PC-9 (cell line): Measurements from ENCODE around the gene HSPA1L. TPM values are rescaled to one million over a fixed set of nuclear protein-coding genes. Genes with fewer than 3 reads are reported as not detected.
A peak's percentile ranks its signal among the peaks of the same experiment; 100 is the strongest.
"Not testable (repeated sequence)": the region's sequence is repeated elsewhere in the genome, so short reads cannot be mapped to it uniquely, and the experiment has no call there.

ENCODE experiments used
- BruUV-seq: library from RNA; stranded (reverse); fragments of 400-500 nt; replicated peaks from 2 replicates; lab custom pipeline; 2021; lab: Mats Ljungman, UMichigan
- CTCF ChIA-PET: fragments of 300-600 bp; sonication (Branson Sonifier 250); formaldehyde crosslinking; loops from one replicate; lab custom pipeline; 2022; ENCODE audit warnings: antibody characterized with exemption; lab: Charles Lee
- POLR2A ChIA-PET: fragments of 300-600 bp; sonication (Branson Sonifier 250); formaldehyde crosslinking; loops from one replicate; lab custom pipeline; 2022; ENCODE audit warnings: antibody characterized with exemption; ENCODE audit not compliant: unreplicated experiment; lab: Charles Lee
- DNase-seq, 2 experiments: peaks; one replicate each; pipeline versions ENCODE4 v3.0.0 to v3.0.0-alpha.2; 2015 to 2022; ENCODE audit warnings: mixed read lengths in 1 of 2
- H2AFZ ChIP-seq: fragments of 200-600 bp; sonication (generic); 2 replicates; pipeline ENCODE4 v1.8.1; 2017; ENCODE audit warnings: antibody characterized with exemption
- H3F3A ChIP-seq: fragments of 200-600 bp; sonication (generic); 2 replicates; pipeline ENCODE4 v1.8.1; 2017; ENCODE audit warnings: antibody characterized with exemption, mild to moderate bottlenecking, low read depth; ENCODE audit not compliant: insufficient read depth
- H3K27ac ChIP-seq: fragments of 200-600 bp; sonication (generic); 2 replicates; pipeline ENCODE4 v1.6.1; 2016; ENCODE audit warnings: mixed run types
- H3K27me3 ChIP-seq: fragments of 200-600 bp; sonication (generic); 2 replicates; pipeline ENCODE4 v1.6.1; 2016; ENCODE audit warnings: low read depth, mixed run types; ENCODE audit not compliant: insufficient read depth
- H3K36me3 ChIP-seq: fragments of 200-600 bp; sonication (generic); 2 replicates; pipeline ENCODE4 v1.6.1; 2016; ENCODE audit warnings: low read depth, mixed run types
- H3K4me1 ChIP-seq: fragments of 200-600 bp; sonication (generic); replicated peaks from 2 replicates; pipeline ENCODE4 v1.6.1; 2016; ENCODE audit warnings: mixed run types; ENCODE audit not compliant: insufficient read depth
- H3K4me2 ChIP-seq: fragments of 200-600 bp; sonication (generic); 2 replicates; pipeline ENCODE4 v1.6.1; 2017; ENCODE audit warnings: mixed run types
- H3K4me3 ChIP-seq: fragments of 200-600 bp; sonication (generic); 2 replicates; pipeline ENCODE4 v1.6.1; 2016; ENCODE audit warnings: mixed run types
- H3K79me2 ChIP-seq: fragments of 200-600 bp; sonication (generic); 2 replicates; pipeline ENCODE4 v1.6.1; 2017; ENCODE audit warnings: low read depth, mixed run types
- H3K9me2 ChIP-seq: fragments of 200-600 bp; sonication (generic); 2 replicates; pipeline ENCODE4 v1.8.1; 2017; ENCODE audit warnings: mild to moderate bottlenecking; ENCODE audit not compliant: insufficient read depth
- H3K9me3 ChIP-seq: fragments of 200-600 bp; sonication (generic); 2 replicates; pipeline ENCODE4 v1.8.1; 2016; ENCODE audit warnings: low read depth; ENCODE audit not compliant: insufficient read depth
- H4K20me1 ChIP-seq: fragments of 200-600 bp; sonication (generic); 2 replicates; pipeline ENCODE4 v1.8.1; 2017; ENCODE audit not compliant: insufficient read depth
- CTCF ChIP-seq: fragments of 200-600 bp; sonication (generic); conservative IDR thresholded peaks from 2 replicates; pipeline ENCODE4 v1.6.1; 2017; ENCODE audit warnings: mixed run types, antibody characterized with exemption, mild to moderate bottlenecking, moderate library complexity
- EZH2 ChIP-seq: fragments of 200-600 bp; sonication (generic); IDR thresholded peaks from 2 replicates; pipeline ENCODE4 v1.8.0; 2017; ENCODE audit warnings: antibody characterized with exemption, low read depth
- intact Hi-C: fragments of 100-400 bp; cut with micrococcal nuclease; formaldehyde crosslinking; loops from one replicate; pipeline ENCODE4 v1.10.0; 2022; ENCODE audit not compliant: unreplicated experiment
- total RNA-seq: library from RNA; stranded (reverse); gene quantifications from 2 replicates; pipeline ENCODE4 v1.2.3, GENCODE V29; 2021

HSPA1L gene
- total RNA-seq, 1 experiment from 2014 or later, result 2.3 TPM

- no peaks in the 10 kb centered on the region for H4K20me1 ChIP-seq
- peak within 1 kb of the TSS; percentile 91 for H2AFZ ChIP-seq
- H3K27me3 ChIP-seq, result no peaks in the 10 kb centered on the region
- H3K9me2 ChIP-seq, result no peaks in the 10 kb centered on the region
- POLR2A ChIA-PET, result interaction anchor here (0.6 to 1.1 kb wide), 9 partner anchors 8 to 330 kb away, joined by 3 to 12 read pairs (median 5); partner anchors contain the start of genes BAG6, HSPA1A, HSPA1L and VARS1
- 0 out of 2 replicates have a peak, but pooled peaks cover 6% of the 10 kb centered on the region for H3K36me3 ChIP-seq
- H3K4me3 ChIP-seq, result peak within 1 kb of the TSS; percentile 93
- TSS peak; percentile 60 for BruUV-seq
- H3K27ac ChIP-seq, result peak within 1 kb of the TSS; percentile 56
- no peaks in the 10 kb centered on the region for H3K9me3 ChIP-seq
- peak within 1 kb of the TSS; percentile 75 for H3K4me2 ChIP-seq
- H3K4me1 ChIP-seq, result peaks cover 8% of the 10 kb centered on the region; the same call in 1 of the 2 replicates
- no peak for TF ChIP-seq EZH2
- peak; percentile 54 for TF ChIP-seq CTCF
- H3K79me2 ChIP-seq, result peaks cover 32% of the 10 kb centered on the region
- CTCF ChIA-PET, result interaction anchor here (0.6 to 1.5 kb wide), 3 partner anchors 11 to 37 kb away, joined by 3 to 10 read pairs (median 6); partner anchors contain the start of gene VARS1
- DNase-seq, result peak; percentile 82 to 97
- H3F3A ChIP-seq, result peaks cover 13% of the 10 kb centered on the region
- intact Hi-C loops, result no loop called here
Observed at GRCh38 chr6:31806470-31807272, 8.4 kb downstream of the HSPA1L start, which contains the start of gene LSM2. Gene LSM2, minus strand, starts transcription at chr6:31806966. Its CDS starts 209 bp downstream, at chr6:31806757.

DNA sequence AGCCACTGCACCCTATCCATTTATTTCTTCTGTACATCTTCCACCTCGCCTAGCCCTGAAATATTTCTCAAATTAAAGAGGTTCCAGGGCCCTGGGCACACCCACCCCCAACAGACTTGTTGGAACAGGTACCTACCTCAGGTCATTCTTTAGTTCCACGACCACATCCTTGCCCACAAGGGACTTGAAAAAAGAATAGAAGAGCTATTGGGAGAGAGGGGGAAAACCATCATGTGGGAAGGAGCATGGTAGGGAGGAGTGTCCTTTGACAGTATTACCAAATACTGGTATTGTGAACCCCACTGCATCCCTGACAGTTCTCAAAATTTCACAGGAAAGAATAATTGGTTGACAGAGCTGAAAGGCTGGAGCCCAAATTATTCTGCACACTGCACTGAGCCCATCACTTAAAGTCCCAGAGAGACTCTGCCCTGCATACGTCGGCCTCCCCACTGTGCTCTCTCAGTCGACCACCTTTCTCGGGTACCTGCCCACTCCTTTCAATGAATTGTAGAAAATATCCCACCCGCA is 9.1 kb downstream of the HSPA1L start:
- Histone ChIP-seq H3K36me3 (0 out of 2 replicates have a peak, but pooled peaks cover 6% of the 10 kb centered on the region), H3K79me2 (peaks cover 32% of the 10 kb centered on the region), H3K4me1 (peaks cover 8% of the 10 kb centered on the region; the same call in 1 of the 2 replicates), H3K9me2 (no peaks in the 10 kb centered on the region), H3K4me3 (peak overlapping the region; percentile 93), H2AFZ (peak overlapping the region; percentile 91), H3F3A (peaks cover 17% of the 10 kb centered on the region), H4K20me1 (no peaks in the 10 kb centered on the region), H3K27ac (peak overlapping the region; percentile 56; the same call in 1 of the 2 replicates), H3K4me2 (peak overlapping the region; percentile 75), H3K27me3 (no peaks in the 10 kb centered on the region), H3K9me3 (no peaks in the 10 kb centered on the region)
- DNase-seq, result no peak
- intact Hi-C loops, result no loop called here
- ChIA-PET POLR2A (interaction anchor here (0.6 to 0.7 kb wide), 6 partner anchors 8 to 329 kb away, joined by 3 to 13 read pairs (median 4); partner anchors contain the start of genes HSPA1A, HSPA1B and HSPA1L), CTCF (interaction anchor here (0.6 to 1.5 kb wide), 2 partner anchors 10 to 19 kb away, joined by 6 to 10 read pairs; partner anchors contain the start of gene VARS1)
- BruUV-seq, result no TSS peak
- TF ChIP-seq CTCF, result no peak

- POLR2A ChIA-PET, result interaction anchor here (0.7 kb wide), 1 partner anchor 219 kb away, joined by 7 read pairs; the partner anchor contains the start of gene LTB
- not testable (repeated sequence) for BruUV-seq
Observed at GRCh38 chr6:31801031-31801927, 13.8 kb downstream of the HSPA1L start.

More at GRCh38 chr6:31801031-31801927, 13.8 kb downstream of the HSPA1L start:
- H3K27ac ChIP-seq, H3K27me3 ChIP-seq, CTCF ChIA-PET, H3K4me3 ChIP-seq, H3K9me3 ChIP-seq, H3K36me3 ChIP-seq, H3K9me2 ChIP-seq, H4K20me1 ChIP-seq, H3K4me1 ChIP-seq, intact Hi-C loops, DNase-seq, H2AFZ ChIP-seq, H3K4me2 ChIP-seq: not testable (repeated sequence)
- peaks cover 31% of the 10 kb centered on the region for H3F3A ChIP-seq
- peaks cover 21% of the 10 kb centered on the region for H3K79me2 ChIP-seq
